HG02623 (cell line): ENCODE data around the gene XIST.
"Not testable (repeated sequence)": the region's sequence is repeated elsewhere in the genome, so short reads cannot be mapped to it uniquely, and the experiment has no call there.

Experiments used
- ATAC-seq: cut with Tn5 transposase; IDR thresholded peaks from one replicate; pipeline ENCODE4 v1.9.1; 2021; ENCODE audit warnings: moderate library complexity; ENCODE audit not compliant: unreplicated experiment

The XIST gene

GRCh38 chrX:73817393-73818199 is 34.9 kb downstream of the XIST start:
- no peak for ATAC-seq

DNA sequence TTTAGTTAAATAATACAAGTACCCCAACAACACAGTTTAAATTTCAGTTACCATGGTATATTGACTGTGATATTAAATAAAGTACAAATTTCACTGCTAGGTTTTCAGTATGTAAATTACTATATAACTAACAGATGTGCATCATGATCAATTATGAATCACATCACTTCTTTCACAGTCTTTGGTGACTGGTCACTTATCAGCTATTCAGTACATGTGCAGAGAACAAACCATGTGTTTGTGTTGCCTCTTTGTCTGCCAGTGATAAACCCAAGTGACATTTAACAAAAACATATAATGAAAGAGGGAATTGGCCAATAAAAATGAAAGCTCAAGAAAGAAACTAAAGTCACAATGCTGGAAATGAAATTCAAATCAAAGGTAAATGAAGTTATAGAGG is 40.3 kb downstream of the XIST start:
- no peak for ATAC-seq

DNA sequence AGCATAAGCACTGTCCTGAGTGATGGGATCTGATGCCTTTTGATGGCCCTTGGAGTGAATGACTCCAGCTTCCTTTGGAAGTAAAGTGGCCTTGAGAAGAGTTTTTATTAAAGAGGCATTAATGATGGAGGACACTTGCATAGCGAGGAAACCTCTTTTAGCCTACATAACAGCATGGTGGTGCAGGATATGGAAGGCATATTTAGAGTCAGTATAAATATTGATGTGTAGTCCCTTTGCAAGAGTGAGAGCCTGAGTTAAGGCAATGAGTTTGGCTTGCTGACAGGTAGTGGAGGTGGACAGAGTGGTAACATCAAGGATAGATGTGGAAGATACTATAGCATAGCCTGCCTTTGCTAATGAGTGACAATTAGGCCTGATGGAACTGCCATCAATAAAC is 48.4 kb downstream of the XIST start:
- ATAC-seq: not testable (repeated sequence)

DNA sequence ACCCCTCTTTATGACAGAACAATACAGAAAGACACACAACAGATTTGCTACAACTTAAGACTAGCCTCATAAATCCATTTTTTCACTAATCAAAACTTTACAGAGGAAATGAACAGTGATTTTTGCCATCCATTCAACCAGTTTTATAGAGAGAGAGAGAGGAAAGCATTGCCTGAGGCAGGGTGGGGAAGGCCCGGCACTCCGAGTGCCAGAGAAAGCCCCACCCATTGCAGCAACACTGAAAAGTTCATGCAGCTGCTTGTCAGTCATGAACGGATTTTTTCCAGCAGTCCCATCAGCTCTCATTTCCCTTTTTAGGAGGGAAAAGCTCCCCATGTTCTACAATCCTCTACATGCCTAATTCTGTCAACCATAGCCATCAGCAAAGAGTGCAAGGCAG is 52.6 kb downstream of the XIST start:
- no peak for ATAC-seq

DNA sequence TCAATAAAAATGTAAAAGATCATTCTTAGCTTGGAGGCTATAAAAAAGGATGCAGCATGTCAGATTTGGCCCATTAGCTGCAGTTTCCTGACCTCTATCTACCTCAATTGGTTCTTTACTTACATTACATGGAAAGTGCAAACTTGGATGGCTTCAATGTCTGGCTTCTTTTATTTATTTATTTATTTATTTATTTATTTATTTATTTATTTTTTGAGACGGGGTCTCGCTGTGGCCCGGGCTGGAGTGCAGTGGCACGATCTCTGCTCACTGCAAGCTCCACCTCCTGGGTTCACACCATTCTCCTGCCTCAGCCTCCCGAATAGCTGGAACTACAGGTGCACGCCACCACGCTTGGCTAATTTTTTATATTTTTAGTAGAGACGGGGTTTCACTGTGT is 60.0 kb downstream of the XIST start:
- not testable (repeated sequence) for ATAC-seq

GRCh38 chrX:73785493-73785892 is 67.0 kb downstream of the XIST start:
- no peak for ATAC-seq
